RWPE1 (cell line): ENCODE data around the gene PTPN18.
"Not testable (repeated sequence)": the region's sequence is repeated elsewhere in the genome, so short reads cannot be mapped to it uniquely, and the experiment has no call there.

Source experiments
- CTCF ChIA-PET: fragments of 350-600 bp; sonication (Branson Sonifier 250); formaldehyde crosslinking; extraction: SDS; loops from one replicate; lab custom pipeline; 2021; lab: Yijun Ruan, JAX
- POLR2A ChIA-PET: fragments of 400-600 bp; formaldehyde crosslinking; extraction: SDS; loops from one replicate; lab custom pipeline; 2020; ENCODE audit warnings: antibody characterized with exemption; ENCODE audit not compliant: low non-redundant PET; lab: Yijun Ruan, JAX
- DNase-seq: peaks from one replicate; pipeline ENCODE4 v3.0.0; 2012; ENCODE audit warnings: low spot score
- H3K27ac ChIP-seq: fragments of 450-650 bp; 2 replicates; pipeline ENCODE4 v1.5.1; 2017
- CTCF ChIP-seq: fragments of 450-650 bp; conservative IDR thresholded peaks from 2 replicates; pipeline ENCODE4 v1.5.1; 2017; ENCODE audit warnings: low read depth, mild to moderate bottlenecking

The PTPN18 gene

GRCh38 chr2:130389358-130389757 is 33.5 kb downstream of the PTPN18 start:
- DNase-seq, result no peak
- CTCF ChIA-PET, result no interaction called here
- POLR2A ChIA-PET, result no interaction called here
- no peak for TF ChIP-seq CTCF
- no peak overlapping the region for H3K27ac ChIP-seq

- no peak for DNase-seq
- CTCF ChIA-PET, result no interaction called here
- no peak overlapping the region for H3K27ac ChIP-seq
- POLR2A ChIA-PET, result no interaction called here
- TF ChIP-seq CTCF, result no peak
Measured at GRCh38 chr2:130389783-130390182, 33.9 kb downstream of the PTPN18 start.

GRCh38 chr2:130390460-130391057 is 34.7 kb downstream of the PTPN18 start:
- DNase-seq, result no peak
- CTCF ChIA-PET, result no interaction called here
- H3K27ac ChIP-seq, result no peak overlapping the region
- POLR2A ChIA-PET, result interaction anchor here (0.5 kb wide), 1 partner anchor 29 kb away, joined by 5 read pairs; no protein-coding TSS in a partner anchor
- TF ChIP-seq CTCF, result no peak

GRCh38 chr2:130391058-130391871 is 35.4 kb downstream of the PTPN18 start:
- H3K27ac ChIP-seq, result peak overlapping the region; percentile 73
- TF ChIP-seq CTCF, result no peak
- ChIA-PET POLR2A (interaction anchor here (0.5 kb wide), 1 partner anchor 30 kb away, joined by 5 read pairs; no protein-coding TSS in a partner anchor), CTCF (no interaction called here)
- DNase-seq, result peak; percentile 53

GRCh38 chr2:130391872-130392670 is 36.2 kb downstream of the PTPN18 start:
- no peak for DNase-seq
- peak overlapping the region; percentile 73 for H3K27ac ChIP-seq
- 0 out of 2 replicates have a peak, but pooled peaks have one; percentile 11 for TF ChIP-seq CTCF
- ChIA-PET POLR2A (no interaction called here), CTCF (no interaction called here)

GRCh38 chr2:130393318-130393910 is 37.6 kb downstream of the PTPN18 start:
- no peak for TF ChIP-seq CTCF
- no peak for DNase-seq
- ChIA-PET POLR2A (no interaction called here), CTCF (no interaction called here)
- H3K27ac ChIP-seq, result no peak overlapping the region

GRCh38 chr2:130406280-130406679 is 50.4 kb downstream of the PTPN18 start:
- POLR2A ChIA-PET, H3K27ac ChIP-seq, CTCF ChIA-PET, DNase-seq: not testable (repeated sequence)

GRCh38 chr2:130416693-130417092 is 60.8 kb downstream of the PTPN18 start:
- DNase-seq, H3K27ac ChIP-seq, POLR2A ChIA-PET, CTCF ChIA-PET: not testable (repeated sequence)

GRCh38 chr2:130418845-130419244 is 63.0 kb downstream of the PTPN18 start:
- DNase-seq, CTCF ChIA-PET, POLR2A ChIA-PET, H3K27ac ChIP-seq: not testable (repeated sequence)
